Measurements from ENCODE around the gene C9orf43.

DNA sequence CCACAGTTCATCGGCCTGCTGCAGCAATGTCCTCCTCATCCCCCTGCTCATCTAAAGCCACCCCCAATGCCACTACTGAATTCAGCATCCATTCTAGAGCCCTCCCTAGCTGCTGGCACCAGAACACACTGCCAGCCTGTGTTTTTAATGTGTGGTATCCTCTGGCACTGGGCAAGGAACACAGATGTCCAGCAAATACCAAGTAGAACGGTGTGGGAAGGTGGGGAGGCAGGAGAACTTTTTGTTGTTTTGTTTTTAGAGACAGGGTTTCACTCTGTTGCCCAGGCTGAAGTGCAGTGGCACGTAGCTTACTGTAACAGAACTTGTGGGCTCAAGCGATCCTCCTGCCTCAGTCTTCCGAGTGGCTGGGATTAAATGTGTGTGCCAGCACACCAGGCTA, 38.5 kb upstream of the C9orf43 start:
- TF ChIP-seq CTCF (conservative IDR thresholded peaks at IDR 0.05 in 1 of 2, IDR thresholded peaks at IDR 0.05 in 1 of 2; ENCODE audit: extremely low read depth in 1 of 2, insufficient read depth in 1 of 2, low read depth in 1 of 2, low read length in 2 of 2), result no peak
- no peak for TF ChIP-seq EZH2 (IDR thresholded peaks at IDR 0.05; ENCODE audit: borderline replicate concordance, low read length)

Data from mammary epithelial cell (primary cell).